Epithelial cell of esophagus (primary cell): ENCODE measurements around the gene HDHD5.

Experiments used
- DNase-seq: peaks from one replicate; pipeline ENCODE4 v3.0.0; 2010; ENCODE audit warnings: low read depth
- H3K4me3 ChIP-seq: 2 replicates; pipeline ENCODE4 v1.5.1; 2011; ENCODE audit warnings: mild to moderate bottlenecking, low read length, control low read depth
- TF ChIP-seq, protein P1 (sequence below): IDR thresholded peaks from 2 replicates; pipeline ENCODE4 v1.5.1; 2011; ENCODE audit warnings: low read depth, mild to moderate bottlenecking, low read length, control low read depth, inconsistent platforms; ENCODE audit not compliant: insufficient read depth; ENCODE audit errors: missing control alignments

The HDHD5 gene

DNA sequence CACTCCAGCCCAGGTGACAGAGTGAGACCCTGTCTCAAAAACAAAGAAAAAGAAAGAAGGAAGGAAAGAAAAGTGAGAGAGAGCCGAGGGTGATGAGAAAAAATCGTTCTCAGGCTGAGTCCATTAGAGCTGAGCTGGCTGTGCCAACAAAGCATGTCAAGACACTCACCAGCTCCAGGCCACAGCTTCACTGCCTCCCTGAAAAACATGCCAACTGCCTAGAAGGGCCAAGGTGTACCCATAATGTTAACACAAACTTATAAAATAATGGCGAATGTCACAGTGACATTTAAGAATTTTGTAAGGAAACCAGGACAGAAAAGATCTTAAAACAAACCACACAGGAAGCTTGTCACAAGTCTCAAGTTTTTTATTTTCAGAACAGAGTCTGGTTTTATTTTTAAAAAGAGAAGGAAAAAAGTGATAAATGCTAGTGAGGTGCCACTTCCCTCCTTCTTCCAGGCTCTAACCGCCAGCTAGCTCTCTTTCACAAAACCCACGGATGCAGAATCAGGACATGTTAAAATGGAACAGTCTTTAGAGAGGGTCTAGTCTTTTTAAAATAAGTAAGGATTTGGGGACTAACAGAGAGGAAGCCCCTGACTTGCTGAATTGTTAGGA, 43.0 kb downstream of the HDHD5 start:
- TF ChIP-seq, protein P1, sequence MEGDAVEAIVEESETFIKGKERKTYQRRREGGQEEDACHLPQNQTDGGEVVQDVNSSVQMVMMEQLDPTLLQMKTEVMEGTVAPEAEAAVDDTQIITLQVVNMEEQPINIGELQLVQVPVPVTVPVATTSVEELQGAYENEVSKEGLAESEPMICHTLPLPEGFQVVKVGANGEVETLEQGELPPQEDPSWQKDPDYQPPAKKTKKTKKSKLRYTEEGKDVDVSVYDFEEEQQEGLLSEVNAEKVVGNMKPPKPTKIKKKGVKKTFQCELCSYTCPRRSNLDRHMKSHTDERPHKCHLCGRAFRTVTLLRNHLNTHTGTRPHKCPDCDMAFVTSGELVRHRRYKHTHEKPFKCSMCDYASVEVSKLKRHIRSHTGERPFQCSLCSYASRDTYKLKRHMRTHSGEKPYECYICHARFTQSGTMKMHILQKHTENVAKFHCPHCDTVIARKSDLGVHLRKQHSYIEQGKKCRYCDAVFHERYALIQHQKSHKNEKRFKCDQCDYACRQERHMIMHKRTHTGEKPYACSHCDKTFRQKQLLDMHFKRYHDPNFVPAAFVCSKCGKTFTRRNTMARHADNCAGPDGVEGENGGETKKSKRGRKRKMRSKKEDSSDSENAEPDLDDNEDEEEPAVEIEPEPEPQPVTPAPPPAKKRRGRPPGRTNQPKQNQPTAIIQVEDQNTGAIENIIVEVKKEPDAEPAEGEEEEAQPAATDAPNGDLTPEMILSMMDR = no peak
- DNase-seq = no peak
- H3K4me3 ChIP-seq = no peak overlapping the region

DNA sequence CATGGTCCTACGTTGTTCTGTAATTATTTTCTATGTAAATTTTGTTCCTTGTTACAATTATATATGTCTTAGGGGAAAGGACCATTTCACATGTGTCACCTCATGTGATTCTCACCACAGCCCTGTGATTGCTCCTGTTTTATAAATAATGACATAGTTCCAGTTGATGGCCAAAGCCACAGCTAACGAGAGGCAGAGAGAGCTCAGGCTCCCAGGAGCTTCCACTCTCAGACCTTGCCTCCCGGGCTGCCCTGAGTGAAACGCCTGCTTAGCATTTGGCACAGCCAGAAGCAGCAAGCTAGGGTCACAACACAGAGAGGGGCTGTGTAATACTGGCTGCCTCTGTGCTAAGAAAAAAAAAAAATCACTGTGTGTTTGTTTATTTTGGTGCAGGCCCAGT, 43.8 kb downstream of the HDHD5 start:
- H3K4me3 ChIP-seq = no peak overlapping the region
- TF ChIP-seq, protein P1 = no peak
- DNase-seq = no peak

DNA sequence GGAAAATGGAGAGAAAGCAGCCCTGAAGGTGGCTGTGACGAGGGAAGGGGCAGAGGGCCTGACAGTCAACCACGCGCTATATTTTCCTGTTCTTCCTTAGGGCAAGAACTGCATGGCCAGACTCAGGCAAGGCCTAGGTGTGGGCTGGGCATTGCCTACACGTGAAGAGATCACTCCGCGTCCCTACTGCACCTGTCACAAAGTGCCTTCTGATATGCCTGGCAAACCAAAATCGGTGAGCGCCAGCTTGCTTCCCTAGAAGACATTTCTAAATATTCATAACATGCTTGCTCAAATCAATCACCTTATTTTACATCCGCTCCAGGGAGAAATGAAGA, 44.2 kb downstream of the HDHD5 start:
- H3K4me3 ChIP-seq = no peak overlapping the region
- TF ChIP-seq, protein P1 = no peak
- no peak for DNase-seq

DNA sequence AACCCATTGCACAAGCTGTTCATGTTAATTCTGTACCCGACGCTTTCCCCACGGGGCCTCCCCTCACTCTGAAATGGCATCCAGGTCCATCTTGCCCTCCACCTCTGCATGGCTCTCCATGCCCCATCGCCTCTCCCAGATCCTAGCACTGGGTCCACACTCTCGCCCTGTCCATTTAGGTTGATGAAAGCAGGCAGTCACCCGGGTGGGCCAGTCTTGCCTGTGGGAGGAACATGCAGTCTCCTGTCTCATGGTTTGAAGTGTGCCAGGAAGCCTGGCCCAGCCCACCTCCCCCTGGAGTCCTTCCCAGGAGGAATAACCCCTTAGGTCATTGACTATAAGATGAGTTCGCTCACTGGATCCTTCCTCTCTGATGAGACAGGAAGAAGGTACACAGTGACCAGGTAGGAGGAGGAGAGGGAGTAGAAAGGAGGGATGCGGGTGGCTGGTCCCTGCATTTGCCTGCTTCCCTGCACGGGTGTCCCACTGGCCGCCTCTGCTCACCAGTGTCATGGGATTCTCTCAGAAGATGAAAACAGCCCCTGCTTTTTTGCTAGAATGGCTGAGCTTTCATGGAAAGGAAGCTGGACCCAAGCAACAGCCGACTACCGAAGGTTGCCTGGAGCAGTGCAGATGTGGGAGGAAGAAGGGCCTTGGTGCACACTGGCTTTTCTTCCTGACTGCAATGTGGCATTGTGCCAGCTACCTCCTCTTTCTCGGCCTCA, 44.7 kb downstream of the HDHD5 start:
- no peak overlapping the region for H3K4me3 ChIP-seq
- no peak for DNase-seq

DNA sequence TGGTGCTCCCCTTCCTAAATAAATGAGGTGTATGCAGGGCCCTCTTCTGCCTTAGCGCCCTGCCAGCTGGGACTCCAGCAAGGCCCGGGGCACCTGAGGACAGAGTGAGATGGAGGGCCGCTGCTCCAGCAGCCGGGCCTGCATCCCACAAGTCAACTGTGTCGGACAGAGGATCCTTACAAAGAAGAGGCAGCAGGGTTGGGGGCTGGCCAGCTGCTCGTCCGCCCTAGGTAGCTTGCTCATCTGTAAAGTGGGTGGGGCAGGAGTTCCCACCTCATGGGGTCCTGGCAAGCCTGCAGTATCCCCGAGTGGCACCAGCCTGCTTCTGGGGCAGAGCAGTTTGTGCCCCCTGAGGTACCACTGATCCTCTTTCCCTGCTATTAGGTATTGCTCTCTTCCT, 45.5 kb downstream of the HDHD5 start:
- H3K4me3 ChIP-seq = no peak overlapping the region
- no peak for DNase-seq
- TF ChIP-seq, protein P1 = no peak

More for the DNA sequence above, 44.7 kb downstream of the HDHD5 start:
- TF ChIP-seq, protein P1 = no peak

DNA sequence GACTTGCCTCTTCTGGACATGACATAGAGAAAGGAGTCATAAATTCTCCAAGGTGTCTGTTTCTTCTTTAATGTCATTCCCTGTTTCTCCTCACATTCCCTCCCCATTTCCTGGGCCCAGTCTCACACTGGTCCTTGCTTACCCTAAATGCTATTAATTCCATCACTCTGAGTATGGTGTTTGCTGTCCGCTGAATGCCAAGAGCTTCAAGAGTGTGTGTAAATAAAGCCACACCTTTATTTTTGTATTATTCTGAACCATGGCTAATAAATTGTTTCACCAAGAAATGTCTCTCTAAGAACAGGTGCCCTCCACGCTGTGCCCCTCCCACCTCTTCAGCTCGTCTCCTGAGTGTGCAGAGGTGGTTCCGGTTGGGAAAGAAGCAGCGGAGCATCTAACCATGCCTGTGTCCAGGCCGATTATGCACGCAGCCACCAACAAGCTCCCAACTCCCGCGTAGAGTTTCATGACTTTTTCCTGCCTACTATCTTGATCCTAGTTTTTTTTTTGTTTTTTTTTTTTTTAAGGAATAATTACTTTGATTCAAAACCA, 46.5 kb downstream of the HDHD5 start:
- H3K4me3 ChIP-seq = no peak overlapping the region
- TF ChIP-seq, protein P1 = no peak
- no peak for DNase-seq
